Neuronal stem cell (in vitro differentiated cells): ENCODE measurements around the gene ATP4A. TPM values are rescaled to one million over a fixed set of nuclear protein-coding genes. Genes with fewer than 3 reads are reported as not detected.

Source experiments
- DNase-seq: peaks from one replicate; pipeline ENCODE4 v3.0.0-alpha.2; 2013; ENCODE audit warnings: low spot score
- H2AFZ ChIP-seq: one replicate; pipeline ENCODE4 v1.6.1; 2013; ENCODE audit warnings: mild to moderate bottlenecking, low read length, inconsistent platforms
- H2AK5ac ChIP-seq: 2 replicates; pipeline ENCODE4 v1.6.1; 2013; ENCODE audit warnings: low read depth, mild to moderate bottlenecking, inconsistent platforms, low read length, moderate library complexity, mixed read lengths
- H2BK120ac ChIP-seq: 2 replicates; pipeline ENCODE4 v1.6.1; 2013; ENCODE audit warnings: low read depth, mild to moderate bottlenecking, inconsistent platforms, low read length, moderate library complexity, mixed read lengths
- H2BK12ac ChIP-seq: one replicate; pipeline ENCODE4 v1.6.1; 2013; ENCODE audit warnings: low read length, inconsistent platforms
- H2BK15ac ChIP-seq: 2 replicates; pipeline ENCODE4 v1.6.1; 2013; ENCODE audit warnings: mild to moderate bottlenecking, low read length, inconsistent platforms, mixed read lengths
- H2BK5ac ChIP-seq: one replicate; pipeline ENCODE4 v1.6.1; 2013; ENCODE audit warnings: inconsistent platforms, mild to moderate bottlenecking, low read length, moderate library complexity
- H3K14ac ChIP-seq: one replicate; pipeline ENCODE4 v1.6.1; 2013; ENCODE audit warnings: low read length, inconsistent platforms
- H3K18ac ChIP-seq: 2 replicates; pipeline ENCODE4 v1.6.1; 2013; ENCODE audit warnings: low read length, inconsistent platforms
- H3K23ac ChIP-seq: 2 replicates; pipeline ENCODE4 v1.6.1; 2013; ENCODE audit warnings: low read depth, mild to moderate bottlenecking, mixed read lengths, low read length, inconsistent platforms; ENCODE audit not compliant: poor library complexity
- H3K27ac ChIP-seq: replicated peaks from 3 replicates; pipeline ENCODE4 v1.5.1; 2013; ENCODE audit warnings: low read length, inconsistent platforms
- H3K27me3 ChIP-seq, 3 experiments: 2 replicates each; pipeline ENCODE4 v1.6.1; 2013; ENCODE audit warnings: low read length in 3 of 3, mild to moderate bottlenecking in 2 of 3, inconsistent platforms in 1 of 3, low read depth in 1 of 3, mixed read lengths in 1 of 3, moderate library complexity in 1 of 3; ENCODE audit not compliant: control insufficient read depth in 3 of 3, insufficient read depth in 3 of 3
- H3K36me3 ChIP-seq, 2 donors: replicated peaks in 1 of 2; 2 replicates each; pipeline ENCODE4 v1.6.1; 2013; ENCODE audit warnings: low read length in 2 of 2; ENCODE audit not compliant: control insufficient read depth in 2 of 2, insufficient read depth in 2 of 2
- H3K4ac ChIP-seq: 2 replicates; pipeline ENCODE4 v1.6.1; 2013; ENCODE audit warnings: inconsistent platforms, mild to moderate bottlenecking, low read length, moderate library complexity
- H3K4me1 ChIP-seq, 2 donors: 1 replicate in 1 of 2; 2 replicates in 1 of 2; pipeline ENCODE4 v1.6.1; 2013; ENCODE audit warnings: low read length in 2 of 2, low read depth in 1 of 2; ENCODE audit not compliant: control insufficient read depth in 2 of 2, insufficient read depth in 1 of 2
- H3K4me2 ChIP-seq: one replicate; pipeline ENCODE4 v1.6.1; 2013; ENCODE audit warnings: mild to moderate bottlenecking, low read length, inconsistent platforms; ENCODE audit not compliant: insufficient read depth, poor library complexity, severe bottlenecking
- H3K4me3 ChIP-seq, 2 donors: 2 replicates each; pipeline ENCODE4 v1.5.1; 2013; ENCODE audit warnings: low read length in 2 of 2, mild to moderate bottlenecking in 2 of 2, inconsistent platforms in 1 of 2, moderate library complexity in 1 of 2
- H3K79me1 ChIP-seq: one replicate; pipeline ENCODE4 v1.6.1; 2013; ENCODE audit warnings: low read depth, mild to moderate bottlenecking, inconsistent platforms, low read length, moderate library complexity
- H3K9ac ChIP-seq: one replicate; pipeline ENCODE4 v1.6.1; 2013; ENCODE audit warnings: mild to moderate bottlenecking, low read depth, low read length, inconsistent platforms; ENCODE audit not compliant: poor library complexity
- H3K9me3 ChIP-seq, 2 donors: replicated peaks in 1 of 2; 2 replicates each; pipeline versions ENCODE3 to v1.6.1; 2013; ENCODE audit warnings: low read length in 2 of 2, mild to moderate bottlenecking in 2 of 2, inconsistent platforms in 1 of 2, low read depth in 1 of 2, mixed read lengths in 1 of 2, moderate library complexity in 1 of 2; ENCODE audit not compliant: control insufficient read depth in 2 of 2, insufficient read depth in 1 of 2
- H4K8ac ChIP-seq: one replicate; pipeline ENCODE4 v1.6.1; 2013; ENCODE audit warnings: low read depth, mild to moderate bottlenecking, inconsistent platforms, low read length, moderate library complexity
- H4K91ac ChIP-seq: one replicate; pipeline ENCODE4 v1.6.1; 2013; ENCODE audit warnings: low read length, low read depth, mild to moderate bottlenecking, inconsistent platforms; ENCODE audit not compliant: poor library complexity
- WGBS, 2 donors: extraction: QIAGEN DNeasy Blood & Tissue Kit; methylation state at CpG; one replicate each; pipeline ENCODE4 v1.1.7; 2013; ENCODE audit warnings: missing lambda C conversion rate in 2 of 2, mixed read lengths in 1 of 2; ENCODE audit not compliant: insufficient read length in 2 of 2, insufficient replicate concordance in 1 of 2; ENCODE audit errors: extremely low coverage in 2 of 2; 5-methylcytosine and 5-hydroxymethylcytosine counted together
- polyA plus RNA-seq, 2 experiments: library from polyadenylated mRNA; stranded (reverse); fragments of 200-250 nt; gene quantifications; one replicate each; pipeline ENCODE4 v1.2.3, GENCODE V29; 2013

ATP4A gene
- polyA plus RNA-seq (2013, experiment 1 of 2), result 0.04 TPM
- 0.03 TPM for polyA plus RNA-seq (2013, experiment 2 of 2)

- Histone ChIP-seq H2BK12ac (no peak within 1 kb of the TSS), H3K18ac (no peak within 1 kb of the TSS), H3K27ac (no peak within 1 kb of the TSS), H3K23ac (peak within 1 kb of the TSS; percentile 52), H2BK120ac (no peak within 1 kb of the TSS), H3K79me1 (peaks cover 2% of the 10 kb centered on the region), H3K9me3 (peaks cover 0 to 4% of the 10 kb centered on the region in 2 donors), H3K9ac (no peak within 1 kb of the TSS), H3K36me3 (no peaks in the 10 kb centered on the region), H3K4me3 (no peak within 1 kb of the TSS), H2AFZ (peak within 1 kb of the TSS; percentile 63), H3K4ac (no peak within 1 kb of the TSS), H3K4me1 (peaks cover 0 to 2% of the 10 kb centered on the region in 2 donors), H2BK5ac (no peak within 1 kb of the TSS), H3K14ac (peak within 1 kb of the TSS; percentile 47), H2AK5ac (peak within 1 kb of the TSS; percentile 74), H3K4me2 (no peak within 1 kb of the TSS), H4K91ac (no peak within 1 kb of the TSS), H3K27me3 (peaks cover 2 to 49% (median 22%) of the 10 kb centered on the region in 3 experiments), H4K8ac (no peak within 1 kb of the TSS), H2BK15ac (peak within 1 kb of the TSS; percentile 58)
- WGBS, 2 donors, result no CpG with 5 or more reads among the region's 15 CpGs
- no peak for DNase-seq
Observed at GRCh38 chr19:35563207-35563829, at the start of gene ATP4A. TSS of gene ATP4A (minus strand) at chr19:35563658. CDS start at chr19:35563629, 29 bp downstream.

DNA sequence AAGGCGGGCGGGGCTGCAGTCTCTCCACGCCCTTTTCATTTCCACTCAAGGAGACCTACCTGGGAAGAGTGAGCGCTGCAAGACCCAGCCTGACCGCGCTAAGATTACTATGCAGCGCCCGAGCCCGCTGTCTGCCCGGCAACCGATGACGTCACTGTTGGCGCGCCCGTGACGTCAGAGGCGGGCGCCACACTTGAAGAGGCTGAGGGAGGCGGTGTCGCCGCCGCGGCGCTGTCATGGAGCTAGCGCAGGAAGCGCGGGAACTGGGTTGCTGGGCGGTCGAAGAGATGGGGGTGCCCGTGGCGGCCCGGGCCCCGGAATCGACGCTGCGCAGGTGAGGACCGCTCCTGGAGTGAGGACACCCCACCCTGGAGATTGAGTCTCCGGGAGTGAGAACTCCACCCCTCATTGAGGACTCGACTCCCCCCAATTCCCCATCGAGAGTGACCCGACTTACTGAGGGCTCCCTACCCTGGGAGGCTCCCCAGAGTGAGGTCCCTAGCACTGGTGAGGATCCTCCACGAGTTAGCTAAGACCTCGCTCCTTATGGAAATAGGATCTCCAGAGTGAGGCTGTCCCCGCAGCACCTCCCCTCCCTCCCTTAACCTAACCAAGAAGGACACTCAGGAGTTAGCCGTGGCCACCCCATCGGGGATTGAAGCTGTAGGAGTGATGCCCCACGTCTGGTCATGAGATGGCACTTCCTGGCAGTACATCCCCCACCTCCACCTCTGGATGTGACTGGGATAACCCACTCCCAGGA is 49.3 kb upstream of the ATP4A start, which contains the start of gene HAUS5:
Gene HAUS5 (plus strand): TSS at position 177 of the 763 bp plus-strand sequence. CDS start 60 bp downstream, at position 237.
- Histone ChIP-seq H3K4ac (no peak within 1 kb of the TSS), H2AFZ (peak within 1 kb of the TSS; percentile 96), H3K23ac (peak within 1 kb of the TSS; percentile 69), H3K36me3 (peaks cover 20 to 34% of the 10 kb centered on the region in 2 donors), H4K8ac (peak within 1 kb of the TSS; percentile 99), H3K4me1 (peaks cover 0 to 2% of the 10 kb centered on the region in 2 donors), H3K4me3 (peak within 1 kb of the TSS; percentile 88 to 89), H3K9me3 (peaks cover 0 to 3% of the 10 kb centered on the region in 2 donors), H2BK15ac (peak within 1 kb of the TSS; percentile 14), H2BK120ac (no peak within 1 kb of the TSS), H3K4me2 (peak within 1 kb of the TSS; percentile 91), H2BK12ac (no peak within 1 kb of the TSS), H3K27me3 (no peaks in the 10 kb centered on the region), H2AK5ac (peak within 1 kb of the TSS; percentile 93), H3K14ac (peak within 1 kb of the TSS; percentile 14), H3K9ac (peak within 1 kb of the TSS; percentile 96), H3K79me1 (peaks cover 4% of the 10 kb centered on the region), H3K27ac (no peak within 1 kb of the TSS), H2BK5ac (no peak within 1 kb of the TSS), H3K18ac (peak within 1 kb of the TSS; percentile 97), H4K91ac (no peak within 1 kb of the TSS)
- DNase-seq, result peak; percentile 95
- WGBS, 2 donors, result no CpG with 5 or more reads among the region's 47 CpGs

DNA sequence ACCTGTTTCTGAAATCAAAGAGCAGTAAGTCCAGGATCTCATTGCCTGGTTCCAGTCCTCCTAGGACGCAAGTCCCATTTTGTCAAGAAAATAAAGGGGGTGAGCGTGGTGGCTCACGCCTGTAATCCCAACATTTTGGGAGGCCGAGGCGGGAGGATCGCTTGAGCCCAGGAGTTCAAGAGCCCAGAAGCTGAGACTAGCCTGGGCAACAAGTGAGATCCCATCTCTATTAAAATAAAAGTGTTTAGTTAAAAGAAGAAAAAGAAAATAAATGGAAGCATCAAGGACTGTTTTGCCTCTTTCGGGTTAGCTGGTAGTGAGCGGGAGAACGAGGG is 48.7 kb upstream of the ATP4A start:
- Histone ChIP-seq H3K14ac (no peak overlapping the region), H3K4me2 (no peak overlapping the region), H4K8ac (no peak overlapping the region), H2BK5ac (no peak overlapping the region), H3K36me3 (peaks cover 15 to 28% of the 10 kb centered on the region in 2 donors), H3K9ac (peak overlapping the region; percentile 54), H3K4ac (no peak overlapping the region), H4K91ac (no peak overlapping the region), H3K9me3 (peaks cover 0 to 3% of the 10 kb centered on the region in 2 donors), H2AK5ac (no peak overlapping the region), H3K18ac (no peak overlapping the region), H3K23ac (no peak overlapping the region), H3K4me3 (peak overlapping the region in 1 of 2 donors; percentile 88), H3K79me1 (peaks cover 4% of the 10 kb centered on the region), H2BK120ac (no peak overlapping the region), H2BK15ac (no peak overlapping the region), H3K27ac (no peak overlapping the region), H2BK12ac (no peak overlapping the region), H3K4me1 (peaks cover 0 to 2% of the 10 kb centered on the region in 2 donors), H3K27me3 (no peaks in the 10 kb centered on the region), H2AFZ (peak overlapping the region; percentile 96)
- DNase-seq, result peak; percentile 9
- WGBS, 2 donors, result no CpG with 5 or more reads among the region's 9 CpGs

- Histone ChIP-seq H2BK120ac (no peak overlapping the region), H3K4me1 (peaks cover 0 to 2% of the 10 kb centered on the region in 2 donors), H3K23ac (no peak overlapping the region), H2BK12ac (no peak overlapping the region), H3K4me3 (no peak overlapping the region), H3K79me1 (peaks cover 4% of the 10 kb centered on the region), H2AFZ (no peak overlapping the region), H2BK5ac (no peak overlapping the region), H3K36me3 (peaks cover 3 to 11% of the 10 kb centered on the region in 2 donors), H3K4ac (no peak overlapping the region), H3K9me3 (peaks cover 0 to 3% of the 10 kb centered on the region in 2 donors), H2AK5ac (no peak overlapping the region), H3K18ac (no peak overlapping the region), H4K8ac (no peak overlapping the region), H3K4me2 (no peak overlapping the region), H3K27ac (no peak overlapping the region), H3K9ac (no peak overlapping the region), H4K91ac (no peak overlapping the region), H3K27me3 (no peaks in the 10 kb centered on the region), H3K14ac (no peak overlapping the region), H2BK15ac (no peak overlapping the region)
- no CpG with 5 or more reads among the region's 6 CpGs for WGBS, 2 donors
- DNase-seq, result no peak
Observed at GRCh38 chr19:35609851-35610353, 46.4 kb upstream of the ATP4A start.
